H1 (cell line): ENCODE results near the gene PML. TPM values are rescaled to one million over a fixed set of nuclear protein-coding genes. Genes with fewer than 3 reads are reported as not detected.

ENCODE experiments used
- CHD1 ChIP-seq: IDR thresholded peaks from 2 replicates; pipeline ENCODE4 v1.6.1; 2012; ENCODE audit warnings: low read depth, low read length, improper control_type of control experiment
- EP300 ChIP-seq, 2 experiments: IDR thresholded peaks; 1 replicate in 1 of 2; 2 replicates in 1 of 2; pipeline ENCODE4 v1.6.1; 2011 to 2012; ENCODE audit warnings: low read depth in 2 of 2, low read length in 2 of 2, mild to moderate bottlenecking in 2 of 2, borderline replicate concordance in 1 of 2, inconsistent platforms in 1 of 2, moderate library complexity in 1 of 2
- RFX5 ChIP-seq: IDR thresholded peaks from 2 replicates; pipeline ENCODE4 v1.6.1; 2011; ENCODE audit warnings: low read depth, low read length, improper control_type of control experiment, borderline replicate concordance
- SIX5 ChIP-seq: IDR thresholded peaks from 2 replicates; pipeline ENCODE4 v1.6.1; 2011; ENCODE audit warnings: mild to moderate bottlenecking, low read depth, low read length
- TAF1 ChIP-seq: IDR thresholded peaks from 2 replicates; pipeline ENCODE4 v1.6.1; 2011; ENCODE audit warnings: mild to moderate bottlenecking, low read depth, low read length
- YY1 ChIP-seq: IDR thresholded peaks from 2 replicates; pipeline ENCODE4 v1.6.1; 2011; ENCODE audit warnings: low read depth, mild to moderate bottlenecking, low read length
- polyA plus RNA-seq, 7 experiments: library from polyadenylated mRNA; depleted of rRNA in 3 of 7; stranded (reverse) in 5 of 7; unstranded in 2 of 7; fragments of >200 nt in 5 of 7; fragments of 200-250 nt in 2 of 7; gene quantifications; 1 replicate in 5 of 7; 2 replicates in 1 of 7; 4 replicates in 1 of 7; pipeline versions ENCODE4 v1.2.1 to v1.2.3, GENCODE V29; 2011 to 2013; ENCODE audit warnings: missing spikeins in 2 of 7, mixed read lengths in 2 of 7
- total RNA-seq: library from RNA; stranded (reverse); fragmentation: NEBNext Ultra II Directional; extraction: Animal tissue kit (Norgen Biotek cat#: 25700); gene quantifications from 2 replicates; pipeline ENCODE4 v1.2.1, GENCODE V29; 2021

The PML gene
- total and polyA plus RNA-seq, 2 of the 8 experiments (the other 6 are each of a cell fraction or from before 2014, with no cell fraction given) = 14.9 to 30.3 TPM

DNA sequence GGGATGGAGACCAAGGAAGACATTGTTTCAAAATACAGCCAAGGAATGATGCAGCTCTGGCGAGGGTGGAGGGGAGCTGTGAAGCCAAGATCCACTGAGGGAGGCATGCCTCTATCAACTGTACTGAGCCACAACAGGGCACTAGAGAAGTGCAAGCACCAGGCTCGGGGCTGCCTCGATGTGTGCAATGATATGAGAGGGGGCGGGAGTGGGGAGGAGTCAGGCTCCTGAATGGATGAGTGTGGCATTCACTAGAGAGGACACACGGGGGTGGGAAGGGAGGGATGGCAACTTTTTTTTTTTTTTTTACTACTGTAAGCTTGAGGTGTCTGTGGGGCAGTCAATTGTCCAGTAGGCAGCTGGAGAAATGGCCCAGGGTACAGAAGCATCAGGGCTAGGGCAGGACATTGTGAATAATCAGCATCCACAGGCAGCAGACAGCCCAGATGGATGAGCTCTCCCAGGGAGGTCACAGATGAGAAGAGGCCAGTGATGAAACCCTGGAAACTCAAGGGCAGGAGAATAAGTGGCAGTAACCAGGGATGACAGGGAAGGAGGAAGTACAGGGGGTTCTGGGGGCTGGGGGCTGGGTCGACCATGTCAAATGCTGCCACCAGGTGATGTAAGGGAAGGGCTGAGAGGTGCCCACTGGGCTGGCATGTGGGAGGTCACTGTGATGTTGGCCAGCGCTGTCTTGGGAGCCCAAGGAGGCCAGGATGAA lies 8.3 kb upstream of the PML start (continued):
- TF ChIP-seq EP300 (IDR thresholded peaks at IDR 0.05; ENCODE audit: borderline replicate concordance in 1 of 2, low read depth in 2 of 2, low read length in 2 of 2) = no peak
- no peak for TF ChIP-seq TAF1
- TF ChIP-seq YY1 = no peak
- no peak for TF ChIP-seq SIX5
- TF ChIP-seq RFX5 = no peak
- TF ChIP-seq CHD1 = no peak
